ENCODE data around the gene DHRSX.
"Not testable (repeated sequence)": the region's sequence is repeated elsewhere in the genome, so short reads cannot be mapped to it uniquely, and the experiment has no call there.

DHRSX gene

DNA sequence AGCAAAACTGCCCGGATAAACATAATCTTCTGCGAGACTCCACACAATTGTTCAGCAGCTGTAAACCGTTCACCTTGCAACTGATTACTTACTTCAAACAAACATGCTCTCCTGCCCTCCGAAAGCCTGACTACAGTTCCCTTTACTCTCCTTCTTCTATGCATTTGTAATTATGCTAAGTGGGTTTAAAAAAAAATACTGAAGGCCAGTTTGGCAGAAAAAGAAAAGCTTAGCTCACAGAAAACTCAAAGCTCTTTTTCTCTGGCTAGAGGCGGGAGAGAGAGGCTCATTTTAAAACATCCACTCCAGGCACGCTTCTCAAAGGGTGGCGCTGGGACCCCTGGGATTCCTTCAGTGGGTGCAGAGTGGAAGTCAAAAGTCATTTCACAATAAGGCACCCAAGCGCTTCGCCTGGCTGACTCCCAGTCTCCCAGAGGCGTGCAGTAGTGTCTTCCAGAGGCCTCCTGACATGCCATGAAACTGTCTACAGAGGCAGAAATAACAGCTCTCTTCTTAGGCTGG, 1.9 kb downstream of the DHRSX start:
- DNase-seq (ENCODE audit: low read depth, low spot score) = no peak

GRCh38 chrX:2497961-2498780, 2.6 kb downstream of the DHRSX start:
- DNase-seq (ENCODE audit: low read depth, low spot score) = no peak

DNA sequence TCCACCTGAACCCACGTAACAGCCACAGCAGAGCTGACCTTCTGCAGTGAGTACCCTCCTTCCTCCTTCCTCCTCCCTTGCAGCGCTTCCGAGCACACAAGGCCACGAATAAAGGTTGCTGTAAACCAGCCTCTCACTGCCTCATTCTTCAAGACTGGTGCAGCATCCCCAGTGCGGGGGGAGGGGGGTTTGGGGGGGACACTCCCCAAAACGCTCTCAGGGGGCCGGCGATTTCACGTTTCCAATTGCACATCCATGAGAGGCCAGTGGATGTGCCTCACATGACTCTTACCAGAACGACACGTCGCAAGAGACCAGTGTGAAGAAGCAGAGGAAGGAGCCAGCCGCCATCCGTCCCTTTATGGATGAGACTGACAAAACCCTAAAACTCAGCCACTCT, 5.2 kb downstream of the DHRSX start:
- DNase-seq (ENCODE audit: low read depth, low spot score) = no peak

DNA sequence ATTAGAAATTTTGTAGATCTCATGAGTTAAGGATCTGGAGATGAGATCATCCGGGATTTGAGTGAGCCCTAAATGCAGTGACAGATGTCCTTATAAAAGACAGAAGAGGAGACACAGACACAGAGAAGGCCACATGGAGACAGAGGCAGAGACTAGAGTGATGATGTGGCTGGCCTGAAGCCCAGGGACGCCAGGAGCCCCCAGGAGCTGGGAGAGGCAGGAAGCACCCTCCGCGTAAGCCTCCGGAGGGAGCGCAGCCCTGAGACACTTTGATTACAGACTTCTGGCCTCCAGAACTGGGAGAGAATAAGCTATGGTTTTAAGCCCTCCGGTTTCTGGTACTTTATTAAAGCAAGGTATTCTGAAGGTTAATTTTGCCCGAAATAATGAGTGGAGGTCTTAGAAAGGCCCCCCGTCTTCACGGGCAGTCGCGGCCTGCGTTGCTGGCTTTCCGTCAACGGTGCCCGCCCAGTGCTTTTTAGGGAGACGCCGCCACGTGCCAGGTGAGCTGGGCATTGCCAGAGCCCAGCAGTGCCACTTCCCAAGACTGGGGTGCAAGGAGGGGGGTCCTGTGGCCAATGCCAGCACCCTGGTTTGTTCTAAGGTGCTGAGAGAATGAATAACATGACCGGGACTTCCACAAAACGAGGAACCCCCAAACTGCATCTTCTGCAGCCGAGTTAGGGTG, 8.1 kb downstream of the DHRSX start:
- no peak for DNase-seq (ENCODE audit: low read depth, low spot score)

- no peak for DNase-seq (ENCODE audit: low read depth, low spot score)
These were observed 10.1 kb downstream of the DHRSX start for GRCh38 chrX:2490634-2491033.

DNA sequence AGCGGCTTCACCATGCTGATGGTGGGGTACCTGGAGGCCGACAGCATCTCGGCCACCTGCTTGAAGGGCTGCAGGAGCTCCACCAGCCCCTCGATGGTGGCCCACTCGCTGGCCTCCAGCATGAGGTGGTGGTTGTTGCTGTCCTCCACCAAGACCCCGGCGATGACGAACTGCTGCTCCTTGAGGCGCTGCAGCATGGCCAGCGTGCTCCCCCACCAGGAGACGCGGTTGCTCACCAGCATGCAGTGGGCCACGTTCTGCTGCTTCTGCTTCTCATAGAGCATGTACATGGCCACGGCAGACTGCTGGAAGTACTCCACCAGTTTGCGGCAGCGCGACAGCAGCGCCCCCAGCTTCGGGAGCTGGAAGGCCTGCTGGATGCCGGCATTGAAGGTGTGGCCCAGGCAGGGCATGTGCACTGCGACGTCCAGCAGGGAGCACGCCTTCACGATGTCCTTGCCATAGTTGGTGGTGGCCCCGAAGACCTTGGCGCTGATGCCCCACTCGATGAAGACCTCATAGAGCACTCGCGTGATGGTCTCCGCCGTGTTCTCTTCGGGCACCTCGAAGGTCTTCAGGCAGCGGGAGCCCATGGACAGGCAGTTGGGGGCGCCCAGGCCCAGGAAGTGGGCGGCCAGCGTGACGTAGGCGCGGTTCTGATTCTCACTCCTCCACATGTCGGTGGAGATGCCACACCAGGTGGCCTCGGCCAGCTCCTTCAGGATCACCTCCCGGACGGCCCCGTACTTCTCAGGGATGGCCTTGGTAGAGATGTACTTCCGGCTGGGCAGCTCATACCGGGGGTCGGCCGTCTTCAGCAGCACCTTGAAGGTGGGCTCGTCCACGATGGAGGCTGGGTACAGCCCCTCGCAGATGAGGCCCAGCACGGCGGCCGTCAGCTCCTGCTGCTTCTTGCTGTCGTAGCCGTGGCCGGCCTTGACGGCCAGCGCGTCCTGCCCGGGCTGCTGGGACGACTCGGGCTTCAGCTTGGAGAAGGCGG, 11.0 kb downstream of the DHRSX start:
- DNase-seq (ENCODE audit: low read depth, low spot score) = no peak

GRCh38 chrX:2488621-2489285, 12.0 kb downstream of the DHRSX start:
- DNase-seq (ENCODE audit: low read depth, low spot score) = no peak

DNA sequence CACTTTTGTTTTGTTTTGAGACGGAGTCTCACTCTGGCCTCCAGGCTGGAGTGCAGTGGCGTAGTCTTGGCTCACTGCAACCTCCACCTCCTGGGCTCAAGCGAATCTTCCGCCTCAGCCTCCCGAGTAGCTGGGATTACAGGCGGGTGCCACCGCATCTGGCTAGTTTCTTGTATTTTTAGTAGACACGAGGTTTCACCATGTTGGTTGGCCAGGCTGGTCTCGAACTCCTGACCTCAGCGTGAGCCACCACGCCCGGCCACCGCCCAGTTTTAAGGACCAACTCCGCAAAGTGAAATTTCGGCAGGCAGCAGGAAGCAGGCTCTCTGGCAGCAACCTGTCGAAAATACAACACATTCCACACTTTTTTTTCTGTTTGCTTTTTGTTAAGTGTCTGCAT, 13.4 kb downstream of the DHRSX start:
- DNase-seq (ENCODE audit: low read depth, low spot score) = no peak

- DNase-seq (ENCODE audit: low read depth, low spot score) = no peak
These were observed 14.2 kb downstream of the DHRSX start for GRCh38 chrX:2486476-2487133.

DNA sequence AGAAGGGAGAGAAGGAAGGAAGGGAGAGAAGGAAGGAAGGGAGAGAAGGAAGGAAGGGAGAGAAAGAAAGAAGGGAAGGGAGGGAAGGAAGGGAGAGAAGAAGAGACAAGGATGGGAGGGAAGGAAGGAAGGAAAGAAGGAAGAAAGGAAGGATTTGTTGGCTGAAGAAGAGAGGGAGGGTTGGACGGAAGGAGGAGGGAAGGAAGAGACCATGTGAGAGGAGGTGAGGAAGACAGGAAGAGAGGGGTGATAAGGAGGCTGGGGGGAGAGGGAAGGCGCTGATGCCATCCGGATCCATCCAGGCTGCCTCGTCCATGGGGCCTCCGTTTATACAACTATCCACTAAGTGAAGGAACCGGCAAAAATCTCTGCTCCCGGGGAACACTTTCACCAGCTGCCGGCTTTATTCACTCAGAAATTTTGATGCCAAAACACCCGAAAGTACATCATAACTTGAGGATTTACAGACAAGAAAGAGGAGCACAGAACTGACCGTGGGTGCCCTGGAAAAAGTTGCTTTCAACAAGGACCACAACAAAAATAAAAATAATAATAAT, 14.9 kb downstream of the DHRSX start:
- DNase-seq (ENCODE audit: low read depth, low spot score) = no peak

GRCh38 chrX:2484721-2485648, 15.8 kb downstream of the DHRSX start:
- no peak for DNase-seq (ENCODE audit: low read depth, low spot score)

GRCh38 chrX:2484256-2484655, 16.5 kb downstream of the DHRSX start:
- DNase-seq (ENCODE audit: low read depth, low spot score) = no peak

DNA sequence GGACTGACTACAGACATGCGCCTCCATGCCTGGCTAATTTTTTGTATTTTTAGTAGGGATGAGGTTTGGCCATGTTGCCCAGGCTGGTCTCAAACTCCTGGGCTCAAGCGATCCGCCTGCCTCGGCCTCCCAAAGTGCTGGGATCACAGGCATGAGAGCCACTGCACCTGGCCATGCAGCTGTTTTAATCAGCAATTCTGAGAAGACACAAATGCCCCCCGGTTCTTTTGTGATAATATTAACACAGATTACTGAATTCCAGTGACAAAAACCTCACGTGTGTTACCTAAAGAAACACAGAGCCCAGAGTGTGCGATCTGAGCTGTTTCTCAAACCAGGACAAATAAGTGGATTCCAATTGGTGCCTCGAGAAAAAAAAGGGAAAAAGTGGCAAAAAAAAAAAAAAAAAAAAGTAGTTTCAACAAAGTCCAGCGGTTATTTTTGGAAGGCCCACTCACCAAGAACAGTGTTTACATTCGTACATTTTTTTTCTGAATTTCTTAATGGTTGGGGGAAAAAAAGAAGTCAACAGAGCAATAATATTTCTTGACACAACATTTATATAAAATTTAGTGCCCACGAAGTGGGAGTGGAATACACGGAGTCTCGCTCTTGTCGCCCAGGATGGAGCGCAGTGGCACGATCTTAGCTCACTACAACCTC, 17.2 kb downstream of the DHRSX start:
- DNase-seq (ENCODE audit: low read depth, low spot score) = no peak

- not testable (repeated sequence) for DNase-seq (ENCODE audit: low read depth, low spot score)
These were observed 19.2 kb downstream of the DHRSX start for GRCh38 chrX:2481597-2481996.

DNA sequence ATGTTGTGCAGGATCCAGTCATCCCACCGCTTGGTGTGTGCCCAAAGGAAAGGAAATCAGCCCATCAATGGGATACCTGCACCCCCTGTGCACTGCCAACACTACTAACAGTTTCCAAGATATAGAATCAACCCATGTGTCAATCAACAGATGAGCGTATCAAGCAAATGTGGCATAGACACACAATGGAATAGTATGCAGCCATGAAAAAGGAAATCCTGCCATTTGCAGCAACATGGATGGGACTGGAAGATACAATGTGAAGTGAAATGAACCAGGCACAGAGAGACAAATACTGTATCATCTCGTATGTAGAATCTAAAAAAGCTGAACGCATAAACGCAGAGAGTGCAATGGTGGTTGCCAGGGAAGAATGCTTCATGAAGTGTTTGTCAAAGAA, 20.8 kb downstream of the DHRSX start:
- not testable (repeated sequence) for DNase-seq (ENCODE audit: low read depth, low spot score)

GRCh38 chrX:2479420-2479780, 21.4 kb downstream of the DHRSX start:
- no peak for DNase-seq (ENCODE audit: low read depth, low spot score)

DNA sequence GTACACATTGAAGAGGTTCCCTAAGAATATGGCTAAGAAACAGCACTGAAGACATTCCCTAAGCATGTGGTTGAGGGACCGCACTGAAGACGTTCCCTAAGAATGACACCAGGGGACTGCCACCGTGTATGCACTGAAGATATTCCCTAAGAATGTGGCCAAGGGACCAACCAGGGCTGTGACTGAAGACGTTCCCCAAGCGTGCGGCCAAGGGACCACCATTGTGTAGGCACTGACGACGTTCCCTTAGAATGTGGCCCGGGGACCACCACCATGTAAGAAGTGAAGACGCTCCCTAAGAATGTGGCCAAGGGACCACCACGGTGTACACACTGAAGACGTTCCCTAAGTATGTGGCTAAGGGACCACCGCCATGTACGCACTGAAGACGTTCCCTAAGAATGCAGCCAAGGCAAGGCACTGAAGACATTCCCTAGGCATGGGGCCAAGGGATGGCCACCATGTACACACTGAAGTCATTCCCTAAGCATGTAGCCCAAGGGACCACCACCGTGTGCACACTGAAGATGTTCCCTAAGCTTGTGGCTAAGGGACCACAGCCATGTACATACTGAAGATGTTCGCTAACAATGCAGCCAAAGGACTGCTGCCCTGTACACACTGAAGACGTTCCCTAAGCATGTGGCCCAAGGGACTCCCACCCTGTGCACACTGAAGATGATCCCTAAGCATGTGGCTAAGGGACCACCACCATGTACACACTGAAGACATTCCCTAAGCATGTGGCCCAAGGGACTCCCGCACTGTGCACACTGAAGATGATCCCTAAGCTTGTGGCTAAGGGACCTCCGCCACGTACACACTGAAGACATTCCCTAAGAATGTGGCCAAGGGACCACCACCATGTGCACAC, 22.0 kb downstream of the DHRSX start:
- DNase-seq (ENCODE audit: low read depth, low spot score) = no peak

DNA sequence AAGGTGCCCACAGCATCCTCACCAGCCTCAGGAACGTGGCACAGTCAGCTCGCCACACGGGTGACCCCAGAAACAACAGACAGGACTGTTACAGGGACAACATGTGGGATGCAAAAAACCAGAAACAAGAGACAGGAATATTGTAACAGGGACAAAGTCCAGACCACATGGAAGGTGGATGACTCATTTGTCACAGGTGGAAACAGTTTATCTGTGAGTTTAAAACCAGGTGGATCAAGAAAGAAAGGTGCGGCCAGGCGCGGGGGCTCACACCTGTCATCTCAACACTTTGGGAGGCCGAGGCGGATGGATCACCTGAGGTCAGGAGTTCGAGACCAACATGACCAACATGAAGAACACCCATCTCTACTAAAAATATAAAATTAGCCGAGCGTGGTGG, 23.5 kb downstream of the DHRSX start:
- DNase-seq (ENCODE audit: low read depth, low spot score) = not testable (repeated sequence)

Measured in activated CD4-positive, CD25-positive, alpha-beta regulatory T cell treated with anti-CD3 and anti-CD28 coated beads, Interleukin-2, amount 50 U/mL, for 16 hours (primary cell).